Activated naive CD4-positive, alpha-beta T cell treated with anti-CD3 and anti-CD28 coated beads for 36 hours (primary cell): ENCODE measurements around the gene LRFN2. TPM values are rescaled to one million over a fixed set of nuclear protein-coding genes. Genes with fewer than 3 reads are reported as not detected.

Source experiments
- CTCF ChIA-PET: fragments of 350-600 bp; sonication (Branson Sonifier 250); formaldehyde crosslinking; loops from one replicate; lab custom pipeline; 2021; ENCODE audit warnings: antibody characterized with exemption; lab: Charles Lee
- DNase-seq: peaks from one replicate; pipeline ENCODE4 v3.0.0-alpha.2; 2020
- H3K27ac Mint-ChIP-seq: one replicate; pipeline ENCODE4 v1.8.0; 2021; ENCODE audit warnings: mild to moderate bottlenecking, mixed read lengths
- H3K27me3 Mint-ChIP-seq: one replicate; pipeline ENCODE4 v1.8.0; 2021; ENCODE audit warnings: low read depth, mixed read lengths
- H3K36me3 Mint-ChIP-seq: one replicate; pipeline ENCODE4 v1.8.0; 2021; ENCODE audit warnings: low read depth, mixed read lengths
- H3K4me1 Mint-ChIP-seq: one replicate; pipeline ENCODE4 v1.8.0; 2021; ENCODE audit warnings: low read depth, mixed read lengths
- H3K4me3 Mint-ChIP-seq: one replicate; pipeline ENCODE4 v1.8.0; 2021; ENCODE audit warnings: mild to moderate bottlenecking, moderate library complexity, mixed read lengths
- H3K9me3 Mint-ChIP-seq: one replicate; pipeline ENCODE4 v1.8.0; 2021; ENCODE audit warnings: mixed read lengths
- intact Hi-C: fragments of 100-400 bp; cut with micrococcal nuclease; formaldehyde crosslinking; loops from one replicate; pipeline ENCODE4 v1.15.1; 2023
- total RNA-seq, 2 experiments: library from RNA; stranded (reverse); gene quantifications; one replicate each; pipeline ENCODE4 v1.2.3, GENCODE V29; 2021

LRFN2 gene
- total RNA-seq, 2 experiments from 2014 or later = not detected

DNA sequence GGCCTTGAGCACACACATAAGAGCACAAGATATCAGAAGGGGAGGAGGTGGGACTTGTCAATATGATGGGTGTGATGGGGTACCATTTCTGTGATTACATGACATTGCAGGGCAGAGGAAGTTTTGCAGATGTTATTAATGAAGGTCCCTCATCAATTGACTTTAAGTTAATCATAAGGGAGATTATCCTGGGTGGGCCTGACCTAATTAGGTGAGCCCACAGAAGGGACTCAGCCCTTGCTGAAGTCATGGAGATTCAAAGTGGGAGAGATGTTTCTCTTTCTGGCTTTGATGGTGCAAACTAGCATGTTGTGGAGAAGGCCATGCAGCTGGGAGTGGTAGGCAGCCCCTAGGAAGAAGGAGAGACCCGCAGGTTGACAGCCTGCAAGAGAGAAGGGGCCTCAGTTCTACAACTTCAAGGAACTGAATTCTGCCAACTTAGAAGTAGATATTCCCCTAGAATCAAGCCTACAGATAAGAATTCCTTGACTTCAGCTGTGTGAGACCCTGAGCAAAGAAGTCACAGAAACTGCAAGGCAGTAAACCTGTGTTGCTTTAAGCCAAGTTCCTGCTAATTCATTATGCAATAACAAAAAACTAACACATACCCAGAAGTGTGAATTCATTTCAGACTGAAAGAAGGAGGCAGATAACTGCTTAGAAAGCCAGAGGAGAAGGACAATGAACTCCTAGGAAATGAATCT lies 131.3 kb downstream of the LRFN2 start:
- peaks cover 2% of the 10 kb centered on the region for H3K27me3 Mint-ChIP-seq
- DNase-seq = no peak
- CTCF ChIA-PET = no interaction called here
- H3K36me3 Mint-ChIP-seq = no peaks in the 10 kb centered on the region
- no peak overlapping the region for H3K4me3 Mint-ChIP-seq
- no peaks in the 10 kb centered on the region for H3K9me3 Mint-ChIP-seq
- no peaks in the 10 kb centered on the region for H3K4me1 Mint-ChIP-seq
- intact Hi-C loops = no loop called here
- H3K27ac Mint-ChIP-seq = no peak overlapping the region

DNA sequence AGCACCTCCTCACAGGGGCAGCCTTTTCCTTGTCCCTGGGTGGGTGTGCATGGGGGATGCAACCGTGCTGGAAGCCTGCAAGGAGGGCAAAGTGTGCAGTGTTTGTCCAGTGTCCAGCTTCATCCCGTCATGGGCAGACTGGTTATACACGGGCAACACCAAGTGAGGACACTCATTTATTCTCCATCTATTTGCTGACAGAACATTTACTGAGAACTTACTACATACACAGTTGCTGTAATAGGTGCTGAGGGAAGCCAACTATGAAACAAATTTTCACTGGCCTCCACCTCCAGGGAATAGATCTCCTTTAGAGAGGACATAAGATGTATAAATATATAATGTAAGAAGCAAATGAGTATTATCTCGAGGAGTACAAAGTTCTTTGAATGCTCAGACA lies 136.7 kb downstream of the LRFN2 start:
- Mint-ChIP-seq H3K4me3 (no peak overlapping the region), H3K9me3 (no peaks in the 10 kb centered on the region), H3K36me3 (no peaks in the 10 kb centered on the region), H3K27me3 (peaks cover 2% of the 10 kb centered on the region), H3K27ac (no peak overlapping the region), H3K4me1 (no peaks in the 10 kb centered on the region)
- CTCF ChIA-PET = no interaction called here
- no peak for DNase-seq
- intact Hi-C loops = no loop called here

DNA sequence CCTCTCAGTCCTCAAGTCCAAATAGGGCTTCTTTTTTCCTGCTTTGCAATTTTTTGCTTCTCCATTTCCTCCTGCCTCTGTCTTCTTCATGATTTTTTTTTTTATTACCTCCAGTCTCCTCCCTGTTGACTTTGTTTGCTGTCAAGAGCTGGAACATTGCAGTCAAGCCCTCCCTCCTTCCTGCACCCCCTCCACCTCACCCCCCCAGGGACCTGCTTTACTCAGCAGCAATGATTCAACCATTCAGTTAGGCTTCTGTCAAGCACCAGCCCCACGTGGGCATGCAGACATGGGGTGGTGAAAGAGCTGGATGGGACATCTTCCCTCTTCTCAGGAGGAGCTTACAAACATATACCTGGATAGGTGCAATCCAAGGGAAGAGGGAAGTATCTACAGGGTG lies 142.4 kb downstream of the LRFN2 start:
- no peak overlapping the region for H3K4me3 Mint-ChIP-seq
- no peak for DNase-seq
- no peak overlapping the region for H3K27ac Mint-ChIP-seq
- no peaks in the 10 kb centered on the region for H3K36me3 Mint-ChIP-seq
- intact Hi-C loops = no loop called here
- peaks cover 1% of the 10 kb centered on the region for H3K4me1 Mint-ChIP-seq
- H3K27me3 Mint-ChIP-seq = peaks cover 4% of the 10 kb centered on the region
- CTCF ChIA-PET = no interaction called here
- no peaks in the 10 kb centered on the region for H3K9me3 Mint-ChIP-seq

DNA sequence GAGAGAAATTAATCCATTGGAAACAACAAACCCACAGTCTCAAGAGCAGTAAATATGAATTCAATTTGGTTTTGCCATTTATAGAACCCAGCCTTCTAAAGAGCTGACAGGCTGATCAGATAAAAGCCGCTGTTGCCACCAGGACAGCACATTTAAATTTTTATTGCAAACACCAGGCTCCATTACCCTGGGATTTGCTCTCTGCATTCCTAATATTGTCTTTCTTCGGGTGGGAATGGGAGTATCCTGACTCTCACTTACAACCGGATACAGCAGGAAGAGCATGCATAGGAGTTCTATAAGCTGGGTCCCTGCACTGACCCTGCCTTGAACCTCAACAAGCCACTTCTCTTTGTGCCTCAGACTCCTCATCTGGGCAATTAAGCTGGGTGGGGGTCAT lies 142.9 kb downstream of the LRFN2 start:
- no peaks in the 10 kb centered on the region for H3K9me3 Mint-ChIP-seq
- H3K27ac Mint-ChIP-seq = no peak overlapping the region
- DNase-seq = no peak
- no peak overlapping the region for H3K4me3 Mint-ChIP-seq
- peaks cover 4% of the 10 kb centered on the region for H3K4me1 Mint-ChIP-seq
- intact Hi-C loops = no loop called here
- peaks cover 4% of the 10 kb centered on the region for H3K27me3 Mint-ChIP-seq
- CTCF ChIA-PET = no interaction called here
- H3K36me3 Mint-ChIP-seq = no peaks in the 10 kb centered on the region

DNA sequence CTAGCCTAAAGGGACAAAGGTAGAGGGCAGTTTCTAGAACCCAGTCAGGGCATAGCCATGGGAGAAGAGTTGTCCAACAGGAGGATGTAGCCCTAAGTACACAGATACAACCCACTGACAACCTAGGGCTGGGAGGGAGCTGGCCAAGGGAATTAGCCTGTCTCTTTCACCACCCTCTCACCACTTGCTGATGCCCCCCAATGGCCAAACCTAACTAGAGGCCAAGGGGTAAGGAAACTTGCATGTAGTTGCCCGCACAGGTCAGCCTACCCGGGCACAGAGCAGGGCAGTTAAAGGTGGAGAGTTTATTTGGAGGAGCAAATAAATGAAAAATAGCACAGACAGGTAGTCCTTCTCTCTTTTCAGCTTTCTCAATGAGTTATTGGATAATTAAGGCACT lies 143.3 kb downstream of the LRFN2 start:
- H3K4me3 Mint-ChIP-seq = no peak overlapping the region
- peaks cover 4% of the 10 kb centered on the region for H3K27me3 Mint-ChIP-seq
- intact Hi-C loops = no loop called here
- no peaks in the 10 kb centered on the region for H3K9me3 Mint-ChIP-seq
- H3K36me3 Mint-ChIP-seq = no peaks in the 10 kb centered on the region
- DNase-seq = no peak
- CTCF ChIA-PET = no interaction called here
- H3K27ac Mint-ChIP-seq = no peak overlapping the region
- H3K4me1 Mint-ChIP-seq = peaks cover 4% of the 10 kb centered on the region

DNA sequence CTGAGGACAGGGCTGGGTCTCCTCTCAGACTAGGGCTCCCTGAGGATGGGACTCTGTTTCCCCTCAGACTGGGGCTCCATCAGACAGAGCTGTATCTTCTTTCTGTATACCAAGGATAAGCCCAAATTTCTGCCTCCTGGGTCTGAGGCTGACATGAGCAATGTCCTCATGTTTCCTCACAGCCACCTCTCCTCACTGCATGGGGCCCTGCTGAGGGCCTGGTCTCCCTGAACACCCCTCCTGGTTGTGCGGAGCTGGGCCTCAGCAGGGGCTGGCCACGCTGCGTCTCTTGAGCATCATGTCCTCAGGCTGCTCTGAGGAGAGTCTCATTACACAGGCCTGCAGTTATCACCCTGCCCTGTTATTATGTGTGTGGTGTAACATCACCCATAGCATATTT lies 144.6 kb downstream of the LRFN2 start:
- Mint-ChIP-seq H3K27me3 (peaks cover 4% of the 10 kb centered on the region), H3K4me3 (no peak overlapping the region), H3K9me3 (no peaks in the 10 kb centered on the region), H3K27ac (no peak overlapping the region), H3K36me3 (no peaks in the 10 kb centered on the region), H3K4me1 (peaks cover 4% of the 10 kb centered on the region)
- no peak for DNase-seq
- intact Hi-C loops = no loop called here
- CTCF ChIA-PET = no interaction called here

DNA sequence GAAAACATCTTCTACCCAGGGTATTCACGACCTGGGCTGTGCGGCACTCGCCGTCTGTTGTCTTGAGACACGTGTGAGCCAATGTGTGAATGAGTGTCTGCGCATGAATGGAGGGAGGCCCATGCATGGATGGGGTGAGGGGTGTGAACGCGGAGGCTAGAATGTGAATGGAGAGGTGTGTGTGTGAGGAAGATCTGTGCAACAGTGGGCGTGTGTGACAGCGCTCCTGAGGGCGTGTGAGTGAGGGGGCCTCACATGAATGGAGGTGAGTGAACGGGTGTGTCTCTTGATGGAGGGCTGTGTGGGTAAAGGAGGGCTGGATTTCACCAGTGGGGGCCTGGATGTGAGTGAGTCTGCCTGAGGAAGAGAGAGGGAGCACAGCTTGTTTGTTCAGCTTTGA lies 146.0 kb downstream of the LRFN2 start:
- CTCF ChIA-PET = interaction anchor here (0.6 kb wide), 1 partner anchor 548 kb away, joined by 3 read pairs; no protein-coding TSS in a partner anchor
- intact Hi-C loops = no loop called here
- peaks cover 4% of the 10 kb centered on the region for H3K4me1 Mint-ChIP-seq
- peaks cover 4% of the 10 kb centered on the region for H3K27me3 Mint-ChIP-seq
- no peak overlapping the region for H3K4me3 Mint-ChIP-seq
- H3K9me3 Mint-ChIP-seq = no peaks in the 10 kb centered on the region
- DNase-seq = no peak
- H3K27ac Mint-ChIP-seq = no peak overlapping the region
- H3K36me3 Mint-ChIP-seq = no peaks in the 10 kb centered on the region

DNA sequence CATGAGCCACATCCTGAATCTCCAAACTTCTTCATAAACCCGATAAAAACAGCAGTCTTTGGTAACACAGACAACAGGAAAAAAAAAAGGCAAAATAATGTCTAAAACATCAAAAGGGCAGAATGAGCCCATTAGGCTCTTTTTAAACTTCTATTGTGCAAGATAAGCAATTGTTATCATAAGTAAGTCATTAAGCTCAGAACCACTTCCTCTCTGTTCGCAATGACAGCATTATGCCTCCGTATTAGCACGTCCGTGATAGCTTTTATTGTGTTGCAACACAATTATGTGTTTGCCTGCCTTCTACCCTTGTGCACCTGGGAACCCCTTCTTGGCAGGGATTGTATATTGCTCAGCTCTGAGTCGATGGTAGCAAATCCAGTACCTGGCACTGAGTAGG lies 147.1 kb downstream of the LRFN2 start:
- CTCF ChIA-PET = interaction anchor here (0.6 kb wide), 1 partner anchor 553 kb away, joined by 6 read pairs; no protein-coding TSS in a partner anchor
- intact Hi-C loops = no loop called here
- no peaks in the 10 kb centered on the region for H3K36me3 Mint-ChIP-seq
- H3K4me1 Mint-ChIP-seq = peaks cover 4% of the 10 kb centered on the region
- DNase-seq = no peak
- no peak overlapping the region for H3K4me3 Mint-ChIP-seq
- H3K9me3 Mint-ChIP-seq = no peaks in the 10 kb centered on the region
- H3K27me3 Mint-ChIP-seq = peaks cover under 1% of the 10 kb centered on the region
- no peak overlapping the region for H3K27ac Mint-ChIP-seq

DNA sequence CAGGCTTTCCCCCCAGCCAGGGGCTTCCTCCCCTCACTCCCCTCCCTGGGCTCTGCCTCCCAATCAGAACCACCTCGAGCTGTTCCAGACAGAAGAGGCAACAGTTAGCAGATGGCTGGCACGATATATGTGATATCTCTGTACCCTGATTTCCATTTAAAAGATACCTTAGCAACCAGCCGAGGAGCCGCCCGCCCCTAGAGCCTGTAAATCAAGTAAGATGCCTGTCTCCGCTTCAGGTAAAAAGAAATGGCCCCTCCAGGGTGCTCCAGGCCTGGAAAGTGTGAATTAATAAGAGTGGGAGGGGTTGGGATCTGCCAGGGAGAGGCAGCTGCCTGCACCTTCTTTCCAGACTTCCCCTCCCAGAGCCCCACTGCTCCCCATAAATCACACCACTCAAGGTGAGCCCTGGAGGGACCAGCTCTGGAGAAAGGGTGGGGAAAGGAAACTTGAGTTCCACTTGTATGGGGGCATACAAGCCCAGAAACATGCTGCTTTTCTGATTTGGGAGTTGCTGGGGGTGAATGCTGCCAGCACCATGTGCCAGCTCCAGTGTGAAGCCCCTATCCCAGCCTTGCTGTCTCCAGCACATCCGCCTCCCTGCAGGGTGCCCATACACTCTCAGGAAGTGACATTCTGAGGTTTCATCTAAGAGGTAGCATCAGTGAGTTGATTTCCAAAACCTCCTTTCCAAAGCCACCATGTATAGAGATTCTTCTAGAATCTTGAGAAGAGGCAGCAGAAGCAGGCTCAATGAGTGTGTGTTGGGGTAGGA lies 148.0 kb downstream of the LRFN2 start:
- Mint-ChIP-seq H3K27ac (no peak overlapping the region), H3K27me3 (no peaks in the 10 kb centered on the region), H3K4me1 (peaks cover 4% of the 10 kb centered on the region), H3K4me3 (no peak overlapping the region), H3K36me3 (no peaks in the 10 kb centered on the region), H3K9me3 (no peaks in the 10 kb centered on the region)
- CTCF ChIA-PET = no interaction called here
- intact Hi-C loops = no loop called here
- DNase-seq = no peak

DNA sequence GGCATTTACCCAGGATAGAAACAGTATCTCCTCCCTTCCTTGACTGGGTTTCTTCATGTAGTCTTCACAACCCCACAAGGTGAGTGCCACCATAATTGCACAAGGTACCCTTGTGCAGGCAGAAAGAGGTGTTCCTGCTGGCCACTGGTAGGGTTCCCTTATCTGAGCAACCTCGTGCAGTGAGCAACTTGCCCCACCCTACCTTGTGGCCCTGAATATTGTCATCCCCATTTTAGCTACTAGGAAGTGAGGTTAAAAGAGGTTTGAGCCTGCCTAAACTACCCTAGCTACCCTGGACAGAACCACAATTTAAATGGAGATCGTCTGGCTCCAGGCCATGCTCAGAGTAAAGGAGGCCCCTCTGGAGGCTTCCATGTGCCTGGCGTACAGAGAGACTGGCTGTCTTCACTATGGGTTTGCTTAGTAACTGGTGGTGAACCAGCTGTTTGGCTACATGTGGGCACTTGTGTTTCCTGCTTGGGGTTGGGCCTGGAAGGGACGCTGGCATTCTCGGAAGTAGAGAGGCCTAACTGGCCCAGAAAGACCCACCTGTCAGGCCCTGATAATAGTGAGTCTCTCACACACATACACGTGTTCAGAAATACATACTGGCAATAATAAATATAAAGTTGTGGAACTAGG lies 148.8 kb downstream of the LRFN2 start:
- H3K9me3 Mint-ChIP-seq = no peaks in the 10 kb centered on the region
- no peaks in the 10 kb centered on the region for H3K36me3 Mint-ChIP-seq
- no peak for DNase-seq
- peaks cover 4% of the 10 kb centered on the region for H3K4me1 Mint-ChIP-seq
- H3K27me3 Mint-ChIP-seq = no peaks in the 10 kb centered on the region
- no peak overlapping the region for H3K27ac Mint-ChIP-seq
- intact Hi-C loops = no loop called here
- CTCF ChIA-PET = no interaction called here
- no peak overlapping the region for H3K4me3 Mint-ChIP-seq

DNA sequence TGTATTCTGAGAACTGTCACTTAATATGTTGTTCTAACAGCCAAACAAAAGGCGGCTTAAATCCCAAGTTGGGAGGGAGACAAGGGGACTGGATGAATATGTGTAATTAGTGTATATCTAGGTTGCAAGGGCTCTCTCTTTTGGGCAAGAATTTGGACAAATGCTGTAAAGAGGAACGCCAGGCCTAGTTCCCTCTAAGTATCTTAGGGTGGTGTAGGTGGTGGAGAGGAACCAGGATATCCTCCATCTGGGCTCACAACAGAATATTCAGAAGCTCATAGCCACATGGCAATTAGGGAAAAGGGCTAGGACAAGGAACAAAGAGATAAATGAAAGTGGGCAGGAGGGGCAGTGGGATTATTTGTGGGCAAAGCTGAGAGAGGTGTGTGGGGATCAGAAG lies 149.5 kb downstream of the LRFN2 start:
- CTCF ChIA-PET = no interaction called here
- H3K9me3 Mint-ChIP-seq = no peaks in the 10 kb centered on the region
- no peak for DNase-seq
- H3K36me3 Mint-ChIP-seq = no peaks in the 10 kb centered on the region
- no peak overlapping the region for H3K27ac Mint-ChIP-seq
- intact Hi-C loops = no loop called here
- H3K4me1 Mint-ChIP-seq = peaks cover 4% of the 10 kb centered on the region
- no peaks in the 10 kb centered on the region for H3K27me3 Mint-ChIP-seq
- no peak overlapping the region for H3K4me3 Mint-ChIP-seq

DNA sequence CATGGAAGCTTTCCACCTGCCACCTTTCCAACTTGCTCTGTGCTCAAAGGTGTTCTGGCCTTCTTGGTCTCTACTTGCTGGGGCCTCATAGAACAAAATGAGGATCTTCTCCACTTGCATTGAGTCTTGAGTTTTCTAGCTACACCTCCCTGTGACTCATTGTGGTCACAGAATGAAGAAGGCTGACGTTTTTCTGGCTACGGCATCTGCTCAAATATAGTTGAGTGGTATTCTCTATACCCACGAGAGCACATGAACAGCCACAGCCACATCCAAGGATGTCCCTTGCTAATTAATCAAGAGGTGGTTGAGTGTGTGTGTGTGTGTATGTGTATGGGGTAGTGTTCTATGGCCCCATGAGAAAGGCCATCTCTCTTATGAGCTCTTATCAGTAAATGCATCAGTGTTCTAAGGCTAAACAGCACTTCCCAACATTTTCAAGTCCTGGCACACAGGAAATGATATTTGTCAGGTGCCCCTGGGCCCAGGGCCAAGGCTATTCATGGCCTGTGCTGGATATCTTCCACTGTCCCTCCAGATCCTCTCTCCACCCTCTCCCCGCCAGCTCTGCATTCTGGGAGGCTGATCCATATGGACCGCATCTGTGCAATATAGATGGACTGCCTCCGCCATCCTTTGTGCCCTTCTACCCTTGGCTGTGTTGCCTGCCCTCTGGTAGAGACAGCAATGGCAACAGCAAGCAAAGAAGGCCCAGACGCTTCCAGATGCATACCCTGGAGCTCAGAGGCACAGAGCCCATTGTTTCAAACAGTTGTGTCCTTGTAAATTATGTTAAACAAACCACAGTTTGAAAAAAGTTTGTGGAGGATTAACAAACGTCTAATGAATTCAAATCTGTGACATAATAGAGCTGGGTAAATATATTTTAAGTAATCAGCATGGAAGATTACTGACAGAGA lies 150.2 kb downstream of the LRFN2 start:
- Mint-ChIP-seq H3K4me1 (peaks cover 4% of the 10 kb centered on the region), H3K4me3 (no peak overlapping the region), H3K27me3 (no peaks in the 10 kb centered on the region), H3K36me3 (no peaks in the 10 kb centered on the region), H3K9me3 (no peaks in the 10 kb centered on the region), H3K27ac (no peak overlapping the region)
- CTCF ChIA-PET = interaction anchor here (0.9 kb wide), 1 partner anchor 1072 kb away, joined by 3 read pairs; no protein-coding TSS in a partner anchor
- DNase-seq = peak; percentile 6
- intact Hi-C loops = no loop called here
